ENCODE results near the gene DEXI.

DNA sequence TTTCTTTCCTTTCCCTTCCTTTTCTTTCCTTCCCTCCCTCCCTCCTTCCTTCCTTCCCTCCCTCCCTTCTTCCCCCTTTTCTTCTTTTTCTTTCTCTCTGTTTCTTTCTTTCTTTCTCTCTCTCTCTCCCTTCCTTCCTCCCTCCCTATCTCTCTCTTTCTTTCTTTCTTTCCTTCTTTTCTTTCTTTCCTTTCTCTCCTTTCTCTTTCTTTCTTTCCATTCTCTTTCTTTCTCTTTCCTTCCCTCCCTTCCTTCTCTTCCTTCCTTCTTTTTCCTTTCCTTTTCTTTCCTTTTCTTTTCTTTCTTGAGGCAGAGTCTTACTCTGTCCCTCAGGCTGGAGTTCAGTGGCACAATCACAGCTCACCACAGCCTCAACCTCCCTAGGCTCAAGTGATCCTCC is 31.0 kb downstream of the DEXI start:
- TF ChIP-seq POU2F2 (IDR thresholded peaks at IDR 0.05; ENCODE audit: low read depth, low read length), result no peak
- TF ChIP-seq POLR2A (IDR thresholded peaks at IDR 0.05; ENCODE audit: low read depth, low read length), result no peak
- no peak for TF ChIP-seq POLR2AphosphoS5 (IDR thresholded peaks at IDR 0.05; ENCODE audit: low read depth, low read length)

Measured in GM12891 (cell line).